HG03558 (cell line): ENCODE data around the gene KLK7.
"Not testable (repeated sequence)": the region's sequence is repeated elsewhere in the genome, so short reads cannot be mapped to it uniquely, and the experiment has no call there.

Source experiments
- ATAC-seq: cut with Tn5 transposase; IDR thresholded peaks from one replicate; pipeline ENCODE4 v1.9.1; 2021; ENCODE audit warnings: moderate number of reproducible peaks; ENCODE audit not compliant: unreplicated experiment; ENCODE audit errors: extremely low read depth

The KLK7 gene

DNA sequence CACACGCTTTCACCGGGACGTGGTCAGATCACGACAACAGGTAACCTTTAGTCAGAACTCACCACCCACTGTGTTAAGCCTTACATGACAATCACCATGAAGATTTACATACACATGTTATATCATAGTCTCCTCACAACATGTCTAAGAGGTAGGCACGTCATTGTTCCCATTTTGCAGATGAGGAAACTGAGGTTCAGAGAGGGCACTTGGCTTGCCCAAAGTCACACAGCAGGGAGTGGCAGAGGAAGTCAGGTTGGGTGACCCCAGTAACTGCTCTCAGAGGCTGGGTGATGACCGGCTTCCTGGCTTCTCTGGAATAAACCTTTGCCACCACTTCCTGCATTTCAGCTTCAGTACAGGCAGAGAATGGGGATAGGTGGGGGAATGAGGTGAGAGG, 30.5 kb upstream of the KLK7 start:
- ATAC-seq: no peak

DNA sequence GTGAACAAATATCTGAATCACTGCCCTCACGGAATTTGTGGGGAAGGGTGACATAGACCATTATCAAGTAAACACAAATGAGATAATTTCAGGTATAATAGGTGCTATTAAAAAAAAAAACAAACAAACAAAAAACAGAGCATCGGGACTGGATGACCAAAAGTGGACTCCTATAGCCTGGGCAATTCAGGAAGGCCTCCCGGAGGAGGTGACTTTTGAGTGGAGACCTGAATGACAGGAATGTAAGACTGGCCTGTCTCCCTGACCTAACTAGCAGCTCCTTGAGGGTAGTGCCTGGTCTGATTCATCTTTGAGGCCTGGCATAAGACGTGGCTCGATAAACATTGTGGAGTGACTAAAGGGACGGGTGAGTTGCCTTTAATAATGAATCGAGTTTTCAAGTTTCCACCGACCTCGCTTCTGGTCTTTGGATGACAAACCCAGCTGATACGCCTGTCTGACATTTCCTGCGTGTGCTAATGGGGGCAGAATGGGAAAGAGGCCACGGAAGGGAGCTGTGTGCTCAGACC, 29.0 kb upstream of the KLK7 start:
- no peak for ATAC-seq

DNA sequence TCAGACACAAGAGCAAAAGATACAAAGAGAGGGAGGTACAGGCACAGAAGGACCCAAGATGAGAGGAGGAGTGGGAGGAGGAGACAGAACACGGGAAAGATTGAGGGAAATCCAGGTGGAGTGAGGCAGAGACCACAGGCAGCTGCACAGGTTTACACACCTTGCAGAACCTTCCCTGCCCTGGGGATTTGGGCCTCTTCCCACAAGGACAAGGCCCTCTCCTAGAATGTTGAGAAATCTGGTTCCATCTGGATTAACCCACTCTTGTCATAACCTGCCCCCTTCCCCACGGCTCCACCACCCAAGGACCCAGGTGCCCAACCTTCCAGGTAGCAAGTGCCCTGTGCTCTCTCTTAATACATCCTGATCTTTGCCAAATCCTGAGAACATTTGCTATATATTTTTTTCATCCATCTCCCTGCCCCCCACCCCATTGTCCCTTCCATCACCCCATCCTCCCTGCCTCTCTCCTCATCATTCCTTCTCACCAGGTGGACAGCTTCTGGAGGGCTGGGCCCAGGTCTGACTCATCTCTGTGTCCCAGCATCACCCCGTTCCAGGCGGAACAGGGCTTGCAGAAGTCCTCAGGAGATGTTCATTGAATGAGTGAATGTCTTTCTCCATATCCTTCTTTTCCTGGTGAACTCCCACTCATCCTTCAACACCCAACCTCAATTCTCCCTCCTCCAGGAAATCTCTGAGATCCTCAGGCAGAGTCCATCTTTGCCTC, 26.5 kb upstream of the KLK7 start:
- ATAC-seq: no peak

DNA sequence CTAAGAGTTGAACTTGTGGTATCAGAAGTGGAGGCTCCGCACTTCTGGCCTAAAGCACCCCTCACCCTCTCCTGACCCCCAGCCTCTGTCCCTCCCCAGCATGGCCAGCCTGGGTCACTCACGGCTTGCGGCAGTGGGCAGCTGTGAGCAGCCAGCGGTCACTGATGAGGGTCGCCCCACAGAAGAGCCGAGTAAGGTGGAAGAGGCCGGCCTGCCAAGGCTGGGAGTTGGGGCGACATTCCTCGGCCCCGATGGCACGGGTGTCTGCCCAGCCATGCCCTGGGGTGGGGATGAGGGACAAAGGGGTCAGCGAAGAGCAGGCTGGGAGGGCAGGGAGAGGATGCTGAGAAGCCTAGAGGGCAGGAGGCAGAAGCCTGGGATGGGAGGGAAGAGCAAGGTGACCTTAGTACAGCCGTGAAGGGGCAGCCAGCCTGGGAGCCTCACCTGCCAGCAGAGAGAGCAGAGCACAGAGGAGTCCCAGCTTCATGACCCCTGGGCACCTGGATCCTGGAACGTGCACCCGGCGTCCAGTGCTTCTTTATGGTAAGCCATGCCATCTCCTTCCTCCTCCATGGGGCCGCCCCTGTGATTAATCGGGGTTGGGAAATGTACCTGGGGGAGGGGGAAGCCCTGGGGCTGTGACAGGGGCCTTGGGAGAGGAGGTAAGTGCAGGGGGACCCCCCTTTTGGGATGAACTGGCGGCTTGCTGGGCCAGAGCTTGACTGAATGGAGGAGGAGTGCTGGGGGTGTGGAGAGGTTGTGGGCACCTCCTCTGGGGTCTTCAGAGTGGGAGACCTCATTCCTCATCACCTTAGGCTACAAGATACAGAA, 25.6 kb upstream of the KLK7 start:
- no peak for ATAC-seq

DNA sequence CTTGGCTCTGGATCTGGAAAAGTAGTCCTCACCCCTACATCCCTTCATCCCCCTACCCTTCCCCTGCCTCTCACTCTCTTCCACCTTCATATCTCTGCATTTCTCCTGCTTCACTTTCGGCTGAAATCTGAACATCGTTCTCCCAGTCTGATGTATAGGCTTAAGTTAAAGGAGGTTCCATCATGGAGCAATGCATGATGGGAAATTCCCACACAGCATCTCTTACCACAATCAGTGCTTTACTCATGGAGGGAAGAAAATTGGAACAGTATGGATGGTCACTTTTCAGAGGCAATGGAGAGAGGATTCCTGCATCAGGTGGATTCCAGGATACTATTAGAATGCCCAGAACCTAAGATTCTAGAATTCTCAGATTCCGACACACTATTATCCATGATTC, 23.8 kb upstream of the KLK7 start:
- ATAC-seq: no peak

DNA sequence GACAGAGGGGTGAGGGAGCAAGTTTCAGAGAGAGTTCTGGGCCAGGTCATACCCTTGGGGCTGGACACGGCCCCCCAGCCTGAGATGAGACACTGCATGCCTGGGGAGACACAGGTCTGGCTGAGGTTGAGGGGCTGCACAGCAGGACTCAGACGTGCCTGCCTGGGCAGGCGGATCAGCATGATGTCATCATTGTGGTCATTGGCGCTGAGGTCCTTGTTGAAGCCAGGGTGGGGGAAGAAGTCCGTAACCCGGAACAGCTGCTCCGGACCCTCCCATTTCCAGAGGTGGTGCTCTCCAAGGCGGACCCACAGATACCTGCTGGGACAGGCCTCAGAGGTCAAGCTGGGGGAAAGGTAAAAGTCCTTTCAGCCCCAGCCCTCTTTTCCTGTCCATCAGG, 22.7 kb upstream of the KLK7 start:
- no peak for ATAC-seq

DNA sequence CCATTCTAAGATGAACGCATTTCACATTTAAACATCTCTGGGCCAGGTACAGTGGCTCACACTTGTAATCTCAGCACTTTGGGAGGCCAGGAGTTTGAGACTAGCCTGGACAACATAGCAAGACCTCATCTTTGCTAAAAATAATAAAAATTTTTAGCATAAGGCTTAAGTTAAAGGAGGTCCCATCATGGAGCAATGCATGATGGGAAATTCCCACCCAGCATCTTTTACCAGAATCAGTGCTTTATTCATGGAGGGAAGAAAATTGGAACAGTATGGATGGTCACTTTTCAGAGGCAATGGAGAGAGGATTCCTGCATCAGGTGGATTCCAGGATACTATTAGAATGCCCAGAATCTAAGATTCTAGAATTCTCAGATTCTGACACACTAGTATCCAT, 21.5 kb upstream of the KLK7 start:
- no peak for ATAC-seq

DNA sequence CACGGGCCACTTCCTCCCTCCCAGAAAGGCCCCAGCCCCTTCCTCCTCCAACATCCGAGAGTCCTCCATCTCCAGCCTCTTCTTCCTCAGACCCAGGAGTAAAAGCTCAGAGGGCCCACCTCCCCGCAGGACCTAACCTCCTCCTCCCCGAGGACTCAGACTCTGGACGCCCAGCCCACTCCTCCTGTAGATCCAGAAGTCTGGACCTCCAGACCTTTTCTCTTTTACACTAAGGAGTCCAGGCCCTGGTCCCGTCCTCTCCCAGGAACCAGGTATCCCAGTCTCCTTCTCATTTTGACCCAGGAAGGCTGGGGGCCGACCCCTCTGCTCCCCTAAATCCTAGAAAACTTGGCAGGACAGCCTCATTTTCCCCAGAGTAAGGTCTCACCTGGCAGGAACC, 19.6 kb upstream of the KLK7 start:
- ATAC-seq: no peak

DNA sequence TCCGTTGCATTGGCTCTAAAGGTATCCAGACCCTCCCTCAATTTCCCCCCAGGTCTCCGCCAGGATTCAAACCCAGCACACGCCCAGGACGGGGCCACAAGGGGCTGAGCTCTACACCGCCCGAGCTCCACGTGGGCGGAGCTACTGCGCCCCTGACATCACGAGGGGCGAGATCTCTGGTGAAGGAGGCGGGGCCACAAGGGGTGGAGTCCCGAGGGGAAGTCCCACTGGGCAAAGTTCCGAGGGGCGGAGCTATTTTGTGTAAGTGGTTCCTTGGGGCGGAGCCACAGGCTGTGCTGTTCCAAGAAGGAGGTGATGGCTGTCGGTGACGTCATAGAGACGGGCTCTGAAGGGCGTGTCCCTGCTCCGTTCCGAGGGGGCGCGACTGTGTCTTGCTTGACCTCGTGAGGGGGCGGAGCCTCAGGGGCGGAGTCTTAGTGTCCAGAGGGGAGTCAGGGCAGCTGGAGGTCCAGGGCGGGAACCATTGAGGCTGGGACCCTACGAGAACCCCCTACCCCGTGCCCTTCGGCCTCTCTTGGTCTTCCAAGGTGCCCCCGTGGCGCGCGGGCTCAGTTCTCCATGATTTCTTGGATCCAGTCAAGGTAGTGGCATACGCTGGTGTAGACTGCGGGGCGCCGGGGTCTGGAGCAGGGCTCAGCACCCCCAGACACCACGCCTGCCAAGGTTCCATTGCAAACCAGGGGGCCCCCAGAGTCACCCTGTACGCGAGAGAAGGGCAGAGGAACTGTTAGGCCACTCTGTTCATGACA, 19.0 kb upstream of the KLK7 start:
- no peak for ATAC-seq

DNA sequence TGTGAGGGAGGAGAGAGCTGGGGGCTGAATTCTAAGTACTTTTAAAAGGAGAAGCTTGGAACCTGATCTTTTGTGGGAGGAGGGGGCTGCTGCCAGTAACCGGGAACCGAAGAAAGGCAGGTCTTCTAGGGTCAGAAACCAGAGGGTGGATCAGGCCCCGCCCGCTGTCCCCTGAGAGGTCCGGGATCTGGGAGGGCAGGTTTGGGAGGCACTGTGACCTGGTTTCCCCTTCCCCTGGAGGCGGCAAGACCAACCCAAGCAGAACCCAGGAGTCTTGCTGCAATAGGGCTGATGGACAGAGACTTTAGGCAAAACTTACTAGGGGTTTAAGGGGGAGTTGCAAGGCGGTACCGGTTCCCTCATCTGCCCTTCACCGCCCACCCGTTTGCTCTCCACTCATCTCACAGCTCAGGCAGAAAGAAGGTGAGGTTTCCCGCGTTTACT, 18.4 kb upstream of the KLK7 start:
- no peak for ATAC-seq

DNA sequence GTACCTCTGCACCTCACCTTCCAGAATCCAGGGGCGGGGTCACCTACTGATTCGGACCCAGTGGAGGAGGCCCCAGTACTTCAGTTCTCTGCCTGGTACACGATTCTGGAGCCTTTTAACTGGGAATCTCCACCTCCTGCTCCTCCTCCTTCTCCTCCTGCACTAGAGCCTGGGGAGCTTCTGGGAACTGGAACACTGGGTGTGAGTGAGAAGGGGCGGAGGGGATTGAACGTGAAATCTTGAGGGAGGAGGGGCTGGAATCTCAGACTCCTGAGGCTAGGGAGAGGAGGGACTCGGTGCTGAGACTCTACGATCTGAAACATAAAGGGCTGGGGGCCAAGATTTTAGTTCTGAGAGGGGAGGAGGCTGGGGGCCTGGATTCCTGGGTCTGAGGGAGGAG, 17.8 kb upstream of the KLK7 start, which contains the start of gene KLK8:
Gene KLK8, minus strand, starts transcription at position 90 of the 400 bp plus-strand sequence. CDS start 437 bp downstream, outside the sequence.
- ATAC-seq: no peak

DNA sequence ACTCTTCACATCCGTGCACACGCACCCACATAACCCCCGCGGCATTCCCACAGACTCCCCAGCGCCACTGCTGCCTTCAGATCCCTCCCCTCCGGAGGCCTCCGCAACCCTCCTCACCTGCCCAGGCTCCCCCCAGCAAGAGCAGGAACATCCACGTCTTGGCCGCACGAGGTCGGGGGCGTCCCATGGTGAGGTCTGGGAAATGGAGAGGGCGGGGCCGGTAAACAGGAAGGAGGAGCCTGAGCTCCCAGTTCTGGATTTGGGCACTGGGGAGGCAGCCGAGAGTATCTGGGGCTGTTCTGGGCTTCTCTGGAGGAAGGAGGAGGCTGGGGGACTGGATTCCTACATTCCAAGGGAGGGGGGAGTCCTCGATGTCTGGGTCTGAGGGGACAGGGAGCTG, 17.3 kb upstream of the KLK7 start:
- ATAC-seq: no peak

DNA sequence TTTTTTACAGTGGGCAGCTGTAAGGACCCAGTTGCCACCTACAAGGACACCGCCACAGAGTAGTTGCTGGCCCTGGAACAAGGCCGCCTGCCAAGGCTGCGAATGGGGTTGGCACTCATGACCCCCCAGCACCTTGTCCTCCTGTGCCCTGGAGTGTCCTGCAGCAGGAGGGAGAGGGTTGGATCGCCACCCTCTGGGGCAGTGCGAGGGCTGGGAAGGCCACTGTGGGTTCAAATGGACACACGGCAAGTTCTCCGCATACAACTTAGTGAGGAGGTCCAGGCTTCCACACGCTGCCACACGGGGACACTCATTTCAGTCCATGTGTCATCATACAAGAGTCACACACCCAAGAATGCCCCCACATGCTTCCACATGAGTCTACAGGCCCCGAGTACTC, 16.7 kb upstream of the KLK7 start:
- no peak for ATAC-seq

DNA sequence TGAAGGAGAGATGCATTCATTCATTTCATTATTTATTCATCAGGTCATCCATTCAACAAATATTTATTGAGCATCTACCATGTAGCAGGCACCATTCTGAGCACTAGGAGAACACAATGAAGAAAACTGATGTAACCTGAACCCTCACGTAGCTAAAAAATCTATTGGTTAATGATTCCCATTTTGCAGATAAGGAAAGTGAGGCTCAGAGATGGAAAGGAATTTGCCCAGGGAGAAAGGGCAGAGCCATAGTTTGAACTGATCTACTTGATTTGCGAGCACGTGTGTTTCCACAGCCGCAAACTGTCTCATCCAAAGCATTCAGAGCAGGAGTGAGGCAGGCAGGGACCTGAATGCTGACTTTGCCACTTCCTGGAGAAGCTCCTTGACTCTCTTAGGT, 15.0 kb upstream of the KLK7 start:
- no peak for ATAC-seq

DNA sequence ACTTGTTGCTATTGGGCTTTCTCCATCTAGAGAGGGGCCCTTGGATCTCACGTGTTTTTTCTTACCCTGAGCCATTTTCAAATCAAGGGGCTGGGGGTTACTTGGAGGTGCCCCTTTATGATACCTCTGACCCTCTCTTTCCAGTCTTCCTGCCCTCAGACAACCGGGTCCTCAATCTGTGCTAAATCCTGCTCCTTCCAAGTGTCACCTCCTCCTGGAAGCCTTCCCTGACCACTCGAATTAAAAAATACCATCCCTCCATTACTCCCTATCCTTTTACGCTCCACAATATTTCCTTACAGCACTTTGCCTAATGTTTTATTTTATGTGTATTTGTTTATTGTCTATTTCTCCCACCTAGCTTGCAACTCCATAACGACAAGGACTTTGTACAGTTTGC, 14.3 kb upstream of the KLK7 start:
- no peak for ATAC-seq

DNA sequence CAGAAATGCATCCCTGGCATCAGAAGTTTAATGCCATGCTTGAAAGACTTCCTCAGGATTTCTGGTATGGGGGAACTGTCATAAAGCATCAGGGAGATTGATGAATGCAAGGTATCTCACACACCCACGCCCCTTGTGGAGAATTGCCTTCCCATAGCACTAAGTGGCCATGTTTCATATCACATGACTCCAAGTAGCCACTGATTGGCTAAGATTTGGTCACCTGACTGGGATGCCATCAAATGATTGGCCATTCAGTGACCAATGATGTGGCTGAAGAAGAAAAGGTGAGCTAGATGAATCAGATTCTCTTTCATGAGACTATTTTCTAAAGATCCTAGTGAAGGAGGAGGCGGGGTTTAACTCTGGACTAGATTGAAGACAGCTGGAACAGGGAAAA, 10.4 kb upstream of the KLK7 start:
- no peak for ATAC-seq

DNA sequence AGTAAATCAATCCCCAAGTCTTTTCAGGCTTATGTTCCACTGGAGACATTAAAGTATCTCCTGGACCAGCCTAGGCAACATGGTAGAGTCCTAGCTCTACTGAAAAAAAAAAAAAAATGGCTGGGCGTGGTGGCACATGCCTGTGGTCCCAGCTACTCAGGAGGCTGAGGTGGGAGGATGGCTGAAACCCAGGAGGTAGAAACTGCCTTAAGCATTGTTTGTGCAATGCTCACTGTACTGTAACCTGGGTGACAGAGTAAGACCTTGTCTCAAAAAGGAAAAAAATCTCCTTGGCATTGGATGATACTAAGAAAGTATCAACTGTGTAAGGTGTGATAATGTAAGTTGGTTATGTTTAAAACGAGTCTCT, 8.9 kb upstream of the KLK7 start:
- ATAC-seq: no peak

DNA sequence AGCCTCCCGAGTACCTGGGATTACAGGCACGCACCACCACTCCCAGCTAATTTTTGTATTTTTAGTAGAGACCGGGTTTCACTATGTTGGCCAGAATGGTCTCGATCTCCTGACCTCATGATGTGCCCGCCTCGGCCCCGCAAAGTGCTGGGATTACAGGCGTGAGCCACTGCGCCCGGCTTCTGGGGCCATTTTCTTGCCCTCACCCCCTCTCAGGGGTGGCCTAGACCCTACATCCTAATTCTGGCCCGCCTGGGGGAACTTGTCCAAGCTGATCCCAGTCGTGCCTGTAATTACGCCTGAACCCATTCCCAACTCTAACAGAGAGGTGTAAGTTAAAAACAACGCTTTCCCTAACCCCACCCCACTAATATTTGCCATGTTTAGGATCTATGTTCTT, 699 bp upstream of the KLK7 start:
- not testable (repeated sequence) for ATAC-seq

DNA sequence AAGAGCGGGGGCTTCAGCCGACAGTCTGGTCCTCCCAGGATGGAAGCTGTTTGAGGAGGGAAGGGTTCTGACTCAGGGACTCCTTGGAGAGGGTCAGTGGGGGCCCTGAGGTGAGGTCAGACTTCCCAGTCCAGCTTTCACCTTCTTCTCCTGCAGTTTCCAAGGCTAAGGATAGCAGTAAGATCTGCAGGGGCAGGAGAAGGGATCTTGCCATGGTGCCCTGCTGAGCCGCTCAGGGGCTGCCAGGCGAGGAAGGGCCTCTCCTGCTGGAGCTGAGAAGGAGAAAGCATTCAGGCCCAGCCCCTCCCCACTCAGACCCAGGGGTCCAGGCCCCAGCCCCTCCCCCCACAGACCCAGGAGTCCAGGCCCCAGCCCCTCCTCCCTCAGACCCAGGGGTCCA, 1.5 kb downstream of the KLK7 start:
- ATAC-seq: no peak

DNA sequence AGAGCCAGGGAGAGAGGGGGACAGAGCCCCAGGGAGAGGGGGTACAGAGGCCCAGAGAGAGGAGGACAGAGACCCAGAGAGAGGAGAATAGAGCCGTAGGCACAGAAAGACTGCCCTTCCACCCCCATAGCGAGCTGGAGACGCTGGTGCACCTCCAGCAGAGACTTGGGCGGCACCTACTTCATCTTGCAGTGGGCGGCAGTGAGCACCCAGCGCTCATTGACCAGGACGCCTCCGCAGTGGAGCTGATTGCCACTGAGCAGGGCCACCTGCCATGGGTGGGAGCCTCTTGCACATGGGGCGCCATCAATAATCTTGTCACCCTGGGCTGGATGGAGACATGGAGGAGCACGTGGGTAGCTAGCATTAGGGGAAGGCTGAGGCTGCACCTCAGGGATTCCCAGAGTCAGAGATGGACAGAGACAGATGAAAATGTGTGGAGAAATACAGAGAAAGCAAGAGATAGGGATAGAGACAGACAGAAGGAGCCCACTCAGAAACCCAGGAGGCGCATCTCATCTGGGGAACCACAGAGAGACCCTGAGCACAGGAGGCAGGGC, 2.0 kb downstream of the KLK7 start:
- no peak for ATAC-seq
